Endothelial cell of hepatic sinusoid (primary cell): ENCODE data around the gene RFT1.

Source experiments
- in situ Hi-C: cut with HindIII; loops from 2 replicates; pipeline ENCODE4 v1.10.0; 2017; ENCODE audit warnings: low sequenced_read_pairs

Gene RFT1

DNA sequence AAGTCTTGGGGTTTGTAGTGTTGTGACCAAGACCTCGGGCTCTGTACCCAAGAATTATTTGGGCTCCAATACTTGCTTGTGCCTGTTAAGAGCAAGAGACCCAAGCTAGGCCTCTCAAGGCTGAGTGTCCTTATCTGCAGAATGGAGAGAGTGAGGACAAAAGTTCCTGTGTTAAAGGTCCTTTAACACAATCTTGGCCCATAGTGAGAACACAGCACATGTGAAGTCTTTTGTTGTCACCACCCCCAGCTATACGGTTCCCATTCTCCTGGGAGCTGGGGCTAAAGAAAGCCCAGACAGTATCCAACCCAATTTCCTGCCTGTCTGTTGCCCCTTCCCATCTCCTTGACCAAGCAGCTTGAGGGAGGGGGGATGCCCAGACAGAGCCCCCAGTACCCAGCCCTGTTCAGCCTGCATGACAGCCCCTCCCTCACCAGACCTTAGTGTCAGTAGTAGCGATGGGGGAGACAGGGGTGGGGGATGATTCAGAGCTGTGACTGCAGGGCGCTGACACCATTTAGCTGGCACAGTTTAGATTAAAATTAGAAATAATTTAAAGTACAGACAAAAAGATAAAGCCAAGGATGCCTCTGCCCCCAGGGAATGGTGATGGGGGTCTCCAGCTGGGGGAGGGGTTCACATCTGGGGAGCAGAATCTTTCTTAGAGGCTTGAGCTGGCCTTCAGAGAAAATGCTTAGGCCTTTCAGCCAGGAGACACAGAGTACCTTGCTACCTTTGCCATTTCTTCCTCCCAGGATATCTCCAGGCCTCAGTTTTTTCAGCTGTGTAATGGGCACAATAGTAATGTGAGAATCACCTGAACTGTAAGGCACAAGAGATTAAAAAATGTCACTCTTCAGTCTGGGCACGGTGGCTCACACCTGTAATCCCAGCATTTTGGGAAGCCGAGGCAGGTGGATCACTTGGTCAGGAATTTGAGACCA lies 33.5 kb upstream of the RFT1 start:
- in situ Hi-C loops = no loop called here

DNA sequence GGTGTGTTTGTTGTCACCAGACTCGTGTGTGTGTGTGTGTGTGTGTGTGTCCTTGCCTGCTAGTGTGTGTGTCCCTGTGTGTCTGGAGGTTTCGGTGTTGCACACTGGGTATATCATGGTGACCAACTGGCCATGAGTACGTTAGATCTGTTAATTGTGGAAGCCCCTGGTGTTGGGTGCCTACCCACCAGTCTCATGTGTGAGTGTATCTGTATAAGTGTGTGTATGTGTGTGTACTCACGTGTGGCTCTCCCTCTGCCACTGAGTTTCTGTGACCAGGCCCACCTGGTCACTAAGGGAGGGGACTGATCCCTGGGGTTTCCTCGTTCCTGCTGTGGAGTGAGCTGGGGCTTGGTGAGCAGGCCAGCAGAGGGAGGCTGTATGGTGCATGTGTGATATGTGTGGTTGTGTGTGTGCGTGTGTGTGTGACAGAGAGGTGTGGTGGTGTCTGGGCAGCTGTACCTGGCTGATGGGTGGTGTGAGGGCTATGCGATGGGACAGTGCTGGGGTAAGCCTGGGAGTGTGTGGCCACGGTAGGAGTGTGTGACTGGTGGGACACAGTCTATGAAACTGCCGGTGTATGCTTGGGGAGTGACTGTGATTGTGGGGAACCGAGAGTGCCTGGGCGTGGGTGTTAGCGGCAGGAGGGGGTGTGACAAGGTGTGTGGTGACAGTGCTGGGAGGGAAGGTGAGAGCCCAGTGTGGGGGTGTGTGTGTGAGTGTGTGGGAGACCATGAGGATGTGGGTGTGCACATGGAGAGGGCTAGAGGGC lies 32.6 kb upstream of the RFT1 start:
- in situ Hi-C loops = no loop called here

DNA sequence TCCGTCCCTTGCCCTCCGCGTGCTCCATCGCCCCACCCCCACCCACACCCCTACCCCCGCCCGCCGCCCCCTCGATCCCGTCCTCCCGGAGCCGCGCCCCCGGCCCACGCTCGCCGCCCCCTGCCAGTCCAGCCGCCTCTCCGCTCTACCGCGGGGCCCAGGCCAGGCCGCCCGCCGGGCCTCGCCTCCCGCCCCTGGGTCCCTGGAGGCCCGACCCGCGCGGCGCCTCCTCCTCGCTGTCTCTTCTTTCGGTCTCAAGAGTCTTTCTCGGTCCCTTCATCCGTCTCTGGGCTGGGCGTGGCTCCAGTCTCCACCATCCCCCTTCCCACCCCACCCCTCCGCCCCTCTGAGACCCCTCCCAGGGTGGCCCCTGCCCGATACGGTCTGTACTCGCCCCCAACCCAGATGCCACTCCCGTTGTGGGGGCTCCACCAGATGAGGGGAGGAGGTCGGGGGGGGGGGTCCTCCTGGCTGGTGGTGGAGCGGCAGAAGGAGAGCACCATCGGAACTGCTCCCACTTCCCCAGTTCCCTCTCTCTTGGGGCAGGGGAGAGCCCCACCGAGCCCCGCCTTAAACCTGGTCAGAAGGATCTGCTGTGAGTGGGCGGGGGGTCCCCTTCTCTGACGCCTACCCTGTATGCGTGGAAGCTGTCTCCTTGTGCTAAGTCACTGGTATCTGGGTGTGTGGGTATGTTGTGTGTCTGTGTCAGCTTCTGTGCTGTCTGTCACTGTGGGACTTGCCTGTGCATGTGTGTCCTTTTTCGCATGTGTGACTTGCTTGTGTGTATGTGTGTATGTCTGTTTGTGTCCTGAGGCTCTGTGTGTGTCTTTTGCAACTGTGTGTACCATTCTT lies 31.8 kb upstream of the RFT1 start:
- in situ Hi-C loops = no loop called here

DNA sequence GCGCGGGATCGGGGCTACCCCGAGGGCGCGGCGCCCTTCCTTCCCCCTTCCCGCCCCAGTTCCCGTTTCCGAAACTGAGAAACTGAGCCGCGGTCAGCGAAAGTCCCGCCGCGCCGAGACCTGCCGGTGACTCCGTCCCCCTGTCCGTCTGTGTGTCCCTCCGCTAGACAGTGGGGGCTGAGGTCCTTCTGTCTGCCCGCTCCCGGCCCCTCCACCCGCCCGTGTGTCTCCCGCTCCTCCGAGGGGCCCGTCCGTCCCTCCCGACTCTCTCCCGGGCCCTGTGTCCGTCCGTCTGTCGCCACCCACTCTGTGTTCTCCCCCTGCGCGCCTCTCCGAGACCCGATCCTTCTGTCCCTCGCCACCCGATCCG lies 31.2 kb upstream of the RFT1 start:
- in situ Hi-C loops = no loop called here

DNA sequence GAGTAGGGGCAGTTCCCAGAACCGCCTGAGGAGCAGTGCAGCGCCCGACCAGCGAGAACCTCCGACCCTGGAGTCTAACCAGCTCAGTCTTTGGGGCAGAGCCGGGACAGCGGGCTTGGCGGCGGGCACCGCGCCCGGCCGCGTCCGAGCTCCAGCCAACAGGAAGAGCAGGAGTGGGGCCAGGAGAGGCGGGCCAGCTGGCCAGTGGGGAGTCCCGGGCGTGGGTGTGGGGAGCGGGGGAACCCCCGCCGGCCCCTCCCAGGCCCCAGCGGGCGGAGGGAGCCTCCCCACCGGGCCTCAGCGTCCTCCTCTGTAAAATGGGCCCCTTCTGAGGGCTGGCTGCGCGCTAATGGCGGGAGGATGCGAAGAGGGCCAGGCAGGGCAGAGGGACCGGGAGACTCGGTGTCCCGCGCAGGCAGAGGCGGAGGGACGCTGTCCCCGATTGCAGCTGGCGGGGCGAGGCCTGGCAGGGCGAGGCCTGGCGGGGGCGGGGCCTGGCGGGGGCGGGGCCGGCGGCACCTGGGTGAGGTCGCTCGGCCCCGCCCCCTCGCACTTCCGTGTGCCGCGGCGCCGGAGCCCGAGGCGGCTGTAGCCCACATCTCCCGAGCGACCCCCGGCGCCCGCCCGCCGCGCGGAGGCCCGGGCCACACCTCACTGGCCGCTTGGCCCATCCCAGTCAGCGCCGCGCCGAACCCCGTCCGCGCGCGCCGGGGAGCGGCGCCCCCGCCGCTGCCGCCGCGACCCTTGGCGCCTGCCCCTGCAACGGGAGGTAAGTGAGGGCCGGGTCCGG lies 30.6 kb upstream of the RFT1 start, which contains the start of gene PRKCD:
Gene PRKCD (plus strand): TSS at position 550 of the 790 bp plus-strand sequence. CDS start 17,214 bp downstream, outside the sequence.
- in situ Hi-C loops = no loop called here

DNA sequence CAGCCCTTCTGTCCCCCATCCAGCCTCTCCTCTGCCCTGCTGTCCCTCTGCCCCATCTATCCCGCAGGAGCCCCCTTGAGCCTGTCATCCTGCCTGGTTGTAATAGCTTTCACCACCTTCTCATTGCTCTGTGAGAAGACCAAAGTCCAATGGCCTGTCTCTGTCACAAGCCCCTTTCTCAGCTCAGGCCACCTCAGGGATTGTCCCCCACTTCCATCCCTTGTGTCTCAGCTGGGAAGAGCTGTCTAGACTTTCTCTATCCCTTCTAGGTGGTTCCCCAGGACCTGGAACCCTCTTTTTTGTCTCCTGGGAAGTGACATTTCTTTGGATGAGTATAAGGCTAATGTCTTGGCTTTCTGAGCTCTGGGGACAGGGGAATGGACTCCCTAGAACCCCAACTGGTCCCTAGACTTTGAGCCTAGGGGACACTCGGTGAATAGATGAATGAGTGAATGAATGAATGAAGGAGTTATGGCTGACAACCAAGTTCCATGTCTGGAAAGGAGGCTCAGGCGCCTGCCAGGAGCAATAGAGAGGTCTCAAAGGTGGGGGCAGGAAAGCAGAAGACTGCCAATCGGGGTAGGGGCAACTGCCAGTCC lies 29.9 kb upstream of the RFT1 start:
- in situ Hi-C loops = no loop called here

DNA sequence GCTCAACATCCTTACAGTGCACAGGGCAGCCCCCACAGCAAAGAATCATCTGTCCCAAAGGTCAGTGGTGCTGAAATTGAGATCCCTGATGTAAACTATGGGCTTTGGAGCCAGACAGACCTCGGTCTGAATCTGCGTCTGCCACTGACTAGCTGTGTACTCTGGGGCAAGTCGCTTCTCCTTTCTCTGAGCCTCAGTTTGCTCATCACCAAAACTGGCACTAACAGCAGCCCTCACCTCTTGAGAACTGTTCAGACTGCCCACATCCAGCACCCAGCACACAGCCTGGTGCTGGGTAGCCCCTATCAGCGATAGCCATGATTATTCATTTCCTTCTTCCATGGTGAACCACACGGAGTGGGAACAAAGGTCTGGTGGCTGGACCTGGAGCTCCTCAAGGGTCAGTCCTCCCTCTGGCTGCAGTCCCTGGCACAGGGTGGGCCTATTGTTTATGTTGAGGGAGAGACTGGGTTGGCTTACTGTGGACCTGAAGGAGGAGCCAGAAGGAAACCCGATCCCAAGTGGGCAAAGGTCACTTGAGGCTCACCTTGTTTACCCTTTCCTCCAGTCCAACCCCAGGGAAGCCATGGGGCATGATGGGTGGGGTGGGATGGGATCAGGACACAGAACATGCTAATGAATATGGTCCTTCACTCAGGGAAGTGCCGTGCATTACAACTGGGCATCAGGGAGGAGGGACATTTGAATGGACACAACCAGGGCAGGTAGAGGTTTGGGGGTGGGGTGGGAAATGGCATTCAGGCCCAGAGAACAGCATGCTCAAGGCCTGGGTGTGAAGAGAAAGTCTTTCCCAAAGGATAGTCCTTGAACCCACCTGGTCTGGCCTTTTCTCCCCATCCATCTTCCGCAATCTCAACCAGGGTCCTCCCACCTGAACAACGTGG lies 29.2 kb upstream of the RFT1 start:
- in situ Hi-C loops = no loop called here

DNA sequence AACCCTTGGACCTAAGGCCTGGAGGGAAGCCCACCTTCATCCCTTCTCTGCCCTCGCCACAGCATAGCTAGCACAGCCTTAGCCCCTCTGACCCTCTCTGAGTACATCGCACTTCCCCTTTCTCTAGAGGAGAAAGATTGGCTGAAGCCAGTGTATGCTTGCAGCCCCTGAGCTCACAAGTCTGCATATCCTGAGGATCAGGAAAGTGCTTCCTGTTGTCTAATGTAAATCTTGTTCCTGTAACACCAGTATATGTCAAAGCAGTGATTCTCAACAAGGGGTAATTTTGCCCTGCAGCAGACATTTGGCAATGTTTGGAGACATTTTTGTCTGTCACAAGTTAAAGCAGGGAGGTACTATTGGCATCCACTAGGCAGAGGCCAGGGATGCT lies 28.5 kb upstream of the RFT1 start:
- in situ Hi-C loops = no loop called here

DNA sequence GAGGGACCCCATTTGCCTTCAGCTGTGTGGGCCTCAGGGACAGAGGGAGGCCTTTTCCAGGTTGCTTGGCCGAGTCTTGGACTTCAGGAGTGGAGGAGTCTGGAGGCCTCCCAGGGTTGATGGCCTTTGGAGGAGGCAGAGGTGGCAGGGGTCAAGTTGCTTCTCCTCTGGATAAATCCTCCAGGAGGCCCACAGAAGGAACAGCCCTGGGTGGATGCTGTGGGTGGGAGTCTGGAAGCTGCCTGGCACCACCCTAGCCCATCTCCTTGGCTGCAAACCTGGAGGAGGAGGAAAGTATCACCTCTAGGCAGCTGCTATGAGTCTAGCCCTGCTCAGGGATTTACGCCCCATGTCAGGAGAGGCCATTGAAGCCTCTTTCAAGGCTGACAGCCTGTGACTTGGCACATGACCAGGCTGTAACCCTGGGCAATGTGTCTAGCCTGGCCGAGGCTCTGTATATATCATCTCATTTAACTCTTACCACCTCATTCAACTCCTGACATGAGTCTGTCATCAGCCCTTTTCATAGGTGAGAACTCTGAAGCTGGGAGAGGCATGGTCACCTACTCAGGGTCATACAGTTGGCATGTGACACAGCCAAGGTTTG lies 27.8 kb upstream of the RFT1 start:
- in situ Hi-C loops = no loop called here

DNA sequence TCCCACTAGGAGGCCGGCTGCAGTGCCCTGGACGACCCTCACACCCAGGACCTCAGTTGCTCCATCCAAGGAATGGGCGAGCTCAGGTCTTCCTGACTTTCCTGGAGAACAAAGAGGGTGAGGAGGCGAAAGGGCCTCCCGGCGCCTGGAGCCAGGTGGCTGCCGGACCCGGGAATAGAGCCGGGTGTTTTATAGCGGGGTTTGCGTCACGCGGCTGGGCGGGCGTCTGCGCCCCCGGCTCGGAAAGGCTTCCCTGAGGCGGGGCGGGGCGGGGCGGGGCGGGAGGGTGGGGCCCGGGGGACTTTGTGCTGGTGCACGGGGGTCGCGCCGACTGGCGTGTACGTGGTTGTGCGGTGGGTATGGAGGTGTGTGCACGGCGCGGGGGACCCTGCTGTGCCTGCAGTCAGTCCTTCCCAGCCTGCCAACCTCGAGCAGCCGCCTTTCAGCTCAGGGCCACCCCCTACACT lies 26.2 kb upstream of the RFT1 start:
- in situ Hi-C loops = no loop called here

DNA sequence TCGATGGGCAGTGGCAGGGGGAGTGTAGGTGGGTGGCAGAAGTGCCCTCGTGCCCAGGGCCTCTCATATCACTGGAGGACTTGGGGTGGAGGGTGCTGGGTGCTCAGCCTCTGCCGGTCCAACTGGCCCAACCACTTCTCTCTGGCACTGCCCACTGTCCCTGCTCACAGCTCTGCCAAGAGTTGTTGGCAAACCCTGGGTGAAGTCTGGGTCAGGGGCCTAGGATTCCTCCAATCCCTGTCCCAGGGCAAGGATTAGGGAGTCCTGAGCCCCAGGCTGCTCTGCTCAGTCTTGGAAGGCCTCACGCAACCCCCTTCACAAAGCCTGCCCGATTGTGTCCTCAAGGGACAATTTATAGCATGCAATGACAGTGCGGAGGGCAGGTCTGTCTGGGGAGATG lies 25.5 kb upstream of the RFT1 start:
- in situ Hi-C loops = no loop called here

DNA sequence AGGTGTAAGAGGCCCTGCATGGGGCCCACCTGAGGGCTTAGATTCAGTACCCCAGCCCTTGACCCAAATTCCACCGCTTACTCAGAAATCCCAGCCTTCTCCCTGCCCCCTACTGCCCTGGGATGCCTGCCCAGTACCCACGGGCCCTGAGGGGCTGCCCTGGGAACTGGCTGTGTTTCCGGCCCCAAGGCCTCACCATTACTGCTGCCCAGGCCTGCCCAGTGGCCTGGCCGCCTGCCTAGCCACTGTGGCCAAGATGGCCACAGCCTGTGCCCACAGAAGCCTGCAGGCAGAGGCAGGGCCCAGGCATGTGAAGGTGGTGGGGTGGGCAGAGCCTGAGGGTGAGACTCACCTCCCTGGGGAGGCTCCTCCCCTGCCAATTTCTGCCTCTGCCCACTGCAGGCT lies 24.6 kb upstream of the RFT1 start:
- in situ Hi-C loops = loop anchor here (5.0 kb wide), 1 partner anchor 32 kb away; no protein-coding TSS in a partner anchor

DNA sequence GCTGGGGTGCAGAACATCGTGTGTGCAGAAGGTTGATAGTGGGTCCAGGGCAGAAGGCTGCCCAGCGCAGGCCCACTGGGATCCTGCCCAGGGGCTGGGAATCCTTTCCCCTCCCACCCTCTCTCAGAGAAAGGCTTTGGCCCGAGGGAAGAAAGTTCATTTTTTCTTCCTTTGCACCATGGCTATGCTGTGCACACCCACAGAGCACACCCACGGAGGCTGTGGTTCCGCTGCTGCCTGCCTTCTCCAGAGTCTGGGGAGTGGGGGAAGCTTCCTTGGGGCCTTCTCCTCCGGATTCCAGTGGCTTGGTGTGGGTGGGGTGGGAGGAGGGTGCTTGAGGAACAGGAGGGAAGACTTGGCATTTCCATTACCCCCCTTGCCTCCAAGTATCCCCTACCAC lies 23.7 kb upstream of the RFT1 start:
- in situ Hi-C loops = loop anchor here (5.0 kb wide), 1 partner anchor 33 kb away; no protein-coding TSS in a partner anchor

DNA sequence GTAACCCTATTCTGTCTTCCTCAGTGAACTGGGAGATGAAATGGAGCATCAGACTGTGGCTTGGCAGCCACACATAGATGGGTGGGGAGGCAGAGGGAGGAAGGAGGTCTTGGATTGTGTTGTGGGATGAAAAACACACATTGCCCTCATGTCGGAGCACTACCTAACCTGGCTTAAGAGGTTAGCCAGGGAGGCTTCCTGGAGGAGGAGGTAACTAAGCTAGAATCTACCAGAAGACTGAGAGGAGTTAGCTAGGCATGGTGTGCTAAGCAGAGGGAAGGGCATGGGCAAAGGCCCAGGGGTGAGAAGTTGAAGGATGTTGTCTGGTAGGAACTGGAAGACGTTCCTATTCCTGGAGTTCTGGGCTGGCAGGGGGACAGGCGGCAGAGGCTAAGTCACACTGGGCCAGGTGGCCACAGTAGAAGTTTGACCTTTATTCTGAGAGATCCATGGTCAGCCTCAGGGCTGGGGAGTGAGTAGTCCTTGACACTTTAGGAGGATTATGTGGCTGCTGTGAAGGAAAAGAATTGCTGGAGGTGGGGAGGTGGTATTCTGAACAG lies 23.1 kb upstream of the RFT1 start:
- in situ Hi-C loops = loop anchor here (5.0 kb wide), 1 partner anchor 34 kb away; no protein-coding TSS in a partner anchor

DNA sequence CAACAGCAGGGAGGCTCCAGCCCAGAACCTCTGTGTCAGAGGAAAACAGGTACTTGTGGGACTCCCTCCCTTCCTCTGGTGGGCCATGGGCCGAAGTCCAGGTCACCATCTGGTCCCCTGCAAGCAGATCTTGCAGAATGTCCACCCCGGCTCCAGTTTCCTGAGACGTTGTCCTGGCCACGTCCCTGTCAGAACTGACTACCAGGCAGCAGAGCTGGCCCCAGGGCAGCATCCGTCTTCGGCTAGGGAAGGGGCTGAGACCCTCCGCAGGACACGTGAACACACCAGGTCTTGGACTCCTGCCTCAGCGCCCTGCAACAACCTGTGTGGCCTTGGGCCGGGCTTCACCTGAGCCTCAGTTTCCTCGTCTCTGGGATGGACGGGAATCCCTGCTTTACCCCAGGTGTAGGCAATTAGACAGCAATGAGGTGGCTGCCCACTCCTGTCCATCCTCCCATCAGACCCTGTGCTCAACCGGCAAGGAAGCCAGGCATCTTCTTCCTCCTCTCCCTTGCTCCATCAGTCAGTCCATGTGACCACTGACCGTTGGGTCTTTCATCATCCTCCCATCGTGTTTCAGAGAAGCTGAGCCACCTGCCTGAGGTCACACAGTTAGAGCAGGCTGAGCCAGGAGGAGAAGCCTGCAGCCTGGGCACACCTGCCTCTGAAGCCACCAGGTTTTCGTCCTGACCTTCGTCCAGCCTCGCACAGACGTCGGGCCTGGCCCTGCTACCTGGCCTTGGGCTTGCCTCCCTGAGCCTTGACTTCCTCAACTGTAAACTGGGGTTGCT lies 21.8 kb upstream of the RFT1 start:
- in situ Hi-C loops = loop anchor here (5.0 kb wide), 1 partner anchor 35 kb away; no protein-coding TSS in a partner anchor

DNA sequence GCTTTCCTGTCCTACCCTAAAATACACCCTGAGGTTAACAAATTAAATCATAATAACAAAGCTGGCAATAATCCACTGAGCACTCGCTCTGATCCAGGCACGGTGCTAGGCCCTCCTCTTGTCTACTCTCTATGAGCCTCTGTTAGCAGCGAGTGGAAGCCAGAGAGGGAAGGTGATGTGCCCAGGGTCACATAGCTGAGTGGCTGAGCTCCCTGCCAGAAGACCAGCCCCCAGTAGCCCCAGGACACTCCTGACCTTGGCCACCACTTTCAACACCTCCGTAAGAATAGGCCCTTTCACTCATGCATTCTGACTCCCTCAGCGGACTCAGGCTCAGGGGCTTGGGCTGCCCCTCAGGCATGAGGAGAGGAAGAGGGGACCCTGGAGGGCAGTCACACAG lies 21.2 kb upstream of the RFT1 start:
- in situ Hi-C loops = loop anchor here (5.0 kb wide), 1 partner anchor 36 kb away; no protein-coding TSS in a partner anchor

DNA sequence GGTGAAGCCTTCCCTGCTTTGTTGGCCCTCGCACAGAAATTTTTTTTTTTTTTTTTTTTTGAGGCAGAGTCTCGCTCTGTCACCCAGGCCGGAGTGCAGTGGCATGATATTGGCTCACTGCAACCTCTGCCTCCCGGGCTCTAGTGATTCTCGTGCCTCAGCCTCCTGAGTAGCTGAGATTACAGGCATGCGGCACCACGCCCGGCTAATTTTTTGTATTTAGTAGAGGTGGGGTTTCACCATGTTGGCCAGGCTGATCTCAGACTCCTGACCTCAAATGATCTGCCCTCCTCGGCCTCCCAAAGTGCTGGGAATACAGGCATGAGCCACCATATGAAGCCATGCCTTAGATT lies 20.8 kb upstream of the RFT1 start:
- in situ Hi-C loops = loop anchor here (5.0 kb wide), 1 partner anchor 36 kb away; no protein-coding TSS in a partner anchor
